ENCODE measurements around the gene CFAP157.

The CFAP157 gene

DNA sequence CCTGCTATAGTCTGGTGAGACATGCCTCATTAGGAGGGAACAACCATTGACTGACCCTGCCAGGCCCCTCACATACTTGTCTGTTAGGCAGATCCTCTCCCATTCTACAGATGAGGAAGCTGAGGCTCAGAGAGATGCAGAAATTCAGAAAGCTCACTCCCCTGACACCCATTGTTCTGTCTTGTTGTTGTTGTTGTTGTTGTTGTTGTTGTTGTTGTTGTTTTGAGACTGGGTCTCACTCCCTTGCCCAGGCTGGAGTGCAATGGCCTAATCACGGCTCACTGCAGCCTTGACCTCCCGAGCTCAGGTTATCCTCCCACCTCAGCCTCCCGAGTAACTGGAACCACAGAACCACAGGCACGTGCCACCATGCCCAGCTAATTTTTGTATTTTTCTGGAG is 13.1 kb upstream of the CFAP157 start:
- no peak for DNase-seq

DNA sequence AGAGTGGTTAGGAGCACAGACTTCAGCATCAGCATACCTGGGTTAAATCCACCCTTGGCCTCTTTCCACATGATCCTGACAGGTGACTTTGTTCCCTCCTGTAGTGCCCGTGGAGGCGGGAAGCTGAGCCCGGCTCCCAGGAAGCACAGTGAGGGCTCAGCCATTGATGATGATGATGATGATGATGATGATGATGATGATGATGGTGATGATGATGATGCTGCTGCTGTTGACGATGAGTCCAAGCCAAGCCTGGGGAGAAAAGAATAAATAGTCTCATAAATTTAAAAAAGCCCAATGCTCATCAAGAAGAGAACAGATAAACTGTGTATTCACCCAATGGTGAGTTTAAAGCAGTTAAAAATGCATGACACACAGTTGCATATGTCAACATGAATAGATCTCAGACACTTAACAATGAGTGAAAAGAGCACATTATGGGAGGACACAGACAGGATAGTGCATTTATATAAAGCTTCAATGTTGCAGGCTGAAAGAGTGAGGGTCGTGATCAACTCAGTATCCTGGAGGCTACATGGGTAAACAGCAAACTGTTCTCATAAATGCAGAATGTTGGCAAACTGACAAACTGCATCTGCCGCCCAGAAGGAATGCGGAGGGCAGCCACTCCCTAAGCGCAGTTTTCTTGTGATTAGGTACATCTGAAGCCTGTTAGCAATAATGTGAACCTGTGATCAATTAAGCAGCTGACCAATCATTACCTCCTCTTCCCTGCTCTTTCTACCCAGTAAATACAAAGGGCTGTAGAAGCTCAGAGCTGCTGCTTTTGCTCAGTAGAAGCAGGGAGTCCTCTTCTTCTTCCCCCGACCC is 11.7 kb upstream of the CFAP157 start:
- no peak for DNase-seq

DNA sequence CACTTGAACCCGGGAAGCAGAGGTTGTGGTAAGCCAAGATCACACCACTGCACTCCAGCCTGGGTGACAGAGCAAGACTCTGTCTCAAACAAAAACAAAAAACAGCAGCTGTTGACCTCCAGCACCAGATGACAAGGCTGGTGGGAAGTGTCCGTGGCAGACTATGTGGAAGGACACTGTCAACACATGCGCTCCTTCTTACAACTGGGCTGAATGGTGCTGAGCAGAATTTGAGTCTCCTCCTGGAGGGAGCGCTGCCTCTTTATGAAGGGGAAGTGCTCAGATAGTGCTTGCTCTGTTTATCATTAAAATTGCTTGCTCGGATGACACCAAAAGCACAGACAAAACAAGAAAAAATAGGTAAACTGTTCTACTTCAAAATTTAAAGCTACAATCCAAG is 9.2 kb upstream of the CFAP157 start:
- DNase-seq, result no peak

DNA sequence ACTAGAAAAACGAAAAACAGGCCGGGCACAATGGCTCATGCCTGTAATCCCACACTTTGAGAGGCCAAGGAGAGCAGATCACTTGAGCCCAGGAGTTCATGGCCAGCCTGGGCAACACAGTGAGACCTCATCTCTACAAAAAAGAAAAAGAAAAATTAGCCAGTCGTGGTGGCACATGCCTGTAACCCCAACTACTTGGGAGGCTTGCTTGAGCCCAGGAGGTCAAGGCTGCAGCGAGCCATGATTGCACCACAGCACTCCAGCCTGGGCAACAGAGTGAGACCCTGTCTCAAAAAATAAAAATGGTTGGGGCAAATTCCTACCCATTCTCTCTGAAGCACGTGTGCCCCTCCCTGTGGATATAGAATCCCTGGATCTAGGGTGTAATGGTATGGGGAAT is 8.4 kb upstream of the CFAP157 start:
- DNase-seq, result no peak

DNA sequence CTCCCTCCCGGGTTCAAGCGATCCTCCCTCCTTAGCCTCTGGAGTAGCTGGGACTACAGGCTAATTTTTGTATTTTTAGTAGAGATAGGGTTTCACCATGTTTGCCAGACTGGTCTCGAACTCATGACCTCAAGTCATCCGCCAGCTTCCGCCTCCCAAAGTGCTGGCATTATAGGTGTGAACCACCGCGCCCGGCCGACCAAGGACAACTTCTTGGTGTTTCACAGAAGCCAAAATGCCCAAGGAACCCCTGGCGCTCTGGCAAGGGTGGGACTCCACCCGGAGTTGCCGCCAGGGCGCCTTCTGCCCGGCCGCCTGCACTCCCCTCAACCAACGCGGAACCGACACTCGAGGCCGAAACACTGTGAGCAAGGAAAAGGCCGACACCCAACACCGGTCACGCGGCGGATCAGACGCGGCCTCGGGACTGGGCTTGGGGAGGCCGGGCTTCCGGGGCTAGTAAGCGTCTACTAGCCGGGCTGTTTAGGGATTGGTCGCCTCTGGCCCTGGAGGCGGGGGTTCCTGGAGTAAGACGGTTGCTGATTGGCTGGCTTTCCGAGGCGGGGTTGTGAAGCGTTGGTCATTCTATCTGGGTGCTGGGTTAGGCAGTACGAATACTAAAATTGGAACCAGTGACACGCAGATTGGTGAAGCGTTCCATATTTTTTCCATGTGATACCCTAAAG is 7.7 kb upstream of the CFAP157 start:
- peak; percentile 97 to 98 for DNase-seq

DNA sequence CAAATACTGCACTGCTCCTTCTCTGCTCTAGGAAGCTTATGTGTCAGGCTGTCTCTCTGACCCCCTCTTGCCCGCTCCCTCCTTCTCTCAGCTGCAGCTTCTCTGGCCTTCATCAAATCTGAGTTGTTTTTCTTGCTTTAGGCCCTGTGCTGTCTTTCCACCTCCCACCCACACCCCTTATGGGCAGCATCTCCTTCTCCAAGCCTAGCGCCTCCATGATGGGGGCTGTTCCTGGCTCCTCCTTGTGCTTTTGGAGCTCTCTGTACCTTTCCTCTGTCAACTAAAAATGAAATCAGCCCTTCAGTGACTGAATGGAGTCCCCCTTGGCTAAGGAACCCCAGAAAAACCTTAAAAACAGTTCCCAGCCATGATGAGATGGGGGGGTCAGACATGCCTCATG is 6.6 kb upstream of the CFAP157 start:
- DNase-seq, result no peak

DNA sequence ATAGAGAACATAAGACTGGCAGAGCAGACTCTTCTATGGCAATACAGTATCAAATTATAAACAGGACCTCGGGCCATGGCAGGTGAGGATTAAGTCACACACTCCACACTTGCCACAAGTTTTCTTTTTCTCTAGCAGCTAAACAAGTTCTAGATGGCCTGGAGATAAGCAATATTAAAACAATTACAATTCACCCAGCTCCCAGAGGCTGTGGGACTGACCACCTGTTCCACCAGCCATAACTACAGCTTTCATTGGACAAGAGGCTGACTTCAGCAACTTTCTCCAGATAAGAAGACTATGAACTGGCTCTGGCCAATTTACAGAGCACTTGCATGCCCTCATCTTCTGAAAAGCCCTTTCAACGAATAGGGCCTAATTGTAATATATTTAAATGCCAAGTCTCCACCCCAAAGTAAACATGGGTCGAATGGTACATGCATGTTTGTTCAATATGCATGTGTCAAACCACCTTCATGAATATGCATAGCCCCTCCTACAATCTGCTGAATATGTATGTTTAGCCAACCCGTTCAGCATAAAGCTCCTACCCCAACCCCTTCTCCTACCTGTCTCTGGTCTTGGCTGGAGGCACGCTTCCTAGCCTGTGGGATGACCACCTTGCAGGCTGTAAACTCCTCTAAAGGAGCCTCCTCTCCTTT is 6.1 kb upstream of the CFAP157 start:
- no peak for DNase-seq

DNA sequence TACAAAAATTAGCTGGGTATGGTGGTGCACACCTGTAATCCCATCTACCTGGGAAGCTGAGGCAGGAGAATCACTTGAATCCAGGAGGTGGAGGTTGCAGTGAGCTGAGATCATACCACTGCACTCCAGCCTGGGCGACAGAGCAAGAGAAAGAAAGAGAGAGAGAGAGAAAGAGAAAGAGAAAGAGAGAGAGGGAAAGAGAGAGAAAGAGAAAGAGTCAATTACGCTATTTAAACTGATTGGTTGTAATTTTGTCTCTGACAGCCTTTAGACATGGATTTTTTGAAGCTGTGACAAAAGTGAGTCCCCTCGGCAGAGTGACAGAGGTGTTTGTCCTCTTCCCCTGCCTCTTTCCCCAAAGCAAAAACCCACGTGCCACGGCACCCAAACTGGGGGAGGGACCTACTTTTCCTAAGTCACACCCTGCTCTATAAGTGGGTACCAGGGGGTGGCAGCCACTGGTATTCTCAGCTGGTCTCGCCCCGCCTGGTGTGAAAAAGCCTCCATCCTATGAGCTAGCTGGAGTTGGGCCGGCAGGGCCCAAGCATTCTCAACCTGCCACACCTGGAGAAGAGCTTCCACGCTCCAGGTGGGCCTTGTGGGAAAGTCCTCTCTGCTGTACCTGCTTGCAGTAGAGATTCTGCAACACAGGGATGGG is 3.4 kb upstream of the CFAP157 start:
- no peak for DNase-seq

DNA sequence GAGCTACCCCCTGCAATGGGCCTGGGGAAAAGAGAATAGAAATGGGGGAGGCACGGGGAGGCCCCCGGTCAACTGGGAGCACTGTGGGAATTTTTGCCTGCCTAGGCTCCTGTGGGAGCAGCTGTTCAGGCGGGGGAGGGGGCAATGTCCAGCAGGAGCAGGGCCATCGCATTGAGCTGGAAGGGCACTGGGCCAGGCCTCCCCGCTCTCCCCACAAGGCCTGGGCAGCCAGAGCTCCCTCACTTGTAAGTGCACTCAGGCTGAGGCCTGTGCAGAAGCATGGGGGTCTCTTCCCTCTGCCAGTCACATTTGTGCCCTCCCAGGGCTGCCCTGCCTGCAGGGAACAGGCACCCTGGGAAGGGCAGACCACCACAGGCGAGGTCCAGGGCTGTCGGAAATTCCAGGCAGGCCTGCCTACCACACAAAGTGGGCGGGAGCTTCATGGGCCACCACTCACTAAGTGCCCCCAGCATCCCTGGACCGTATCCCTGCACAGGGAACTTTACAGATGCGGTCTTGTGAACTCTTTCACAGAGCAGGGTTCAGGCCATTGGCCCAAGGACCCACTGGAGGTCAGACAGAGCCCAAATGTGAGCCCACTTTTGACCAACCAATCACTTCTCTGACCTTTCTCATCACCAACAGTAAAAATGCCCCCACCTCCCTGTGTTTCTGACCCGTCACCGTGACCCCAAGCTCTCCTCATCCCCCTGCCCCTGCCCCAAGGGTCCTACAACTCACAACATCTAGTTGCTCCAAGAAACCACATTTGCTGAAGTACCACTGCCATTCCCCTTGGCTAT is 1.0 kb upstream of the CFAP157 start:
- DNase-seq, result no peak

DNA sequence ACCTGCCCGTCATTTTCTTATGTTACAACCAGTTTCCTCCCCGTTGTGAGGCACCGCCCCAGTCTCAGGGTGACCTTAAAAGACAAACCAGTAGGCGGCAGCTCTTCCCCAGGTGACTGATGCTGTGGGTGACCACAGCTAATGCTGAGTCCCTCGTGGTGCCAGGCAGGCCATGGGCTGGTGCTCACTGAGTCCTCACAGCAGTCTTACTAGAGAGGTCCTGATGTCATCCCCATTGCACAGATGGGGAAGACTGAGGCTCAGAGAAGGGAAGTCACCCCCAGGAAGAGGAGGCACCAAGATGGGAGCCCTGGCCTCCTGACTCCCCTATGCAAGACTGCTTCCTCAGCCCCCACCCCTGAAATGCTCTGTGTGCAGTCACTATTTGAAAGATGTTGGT is 978 bp downstream of the CFAP157 start:
- peak; percentile 35 to 54 for DNase-seq

DNA sequence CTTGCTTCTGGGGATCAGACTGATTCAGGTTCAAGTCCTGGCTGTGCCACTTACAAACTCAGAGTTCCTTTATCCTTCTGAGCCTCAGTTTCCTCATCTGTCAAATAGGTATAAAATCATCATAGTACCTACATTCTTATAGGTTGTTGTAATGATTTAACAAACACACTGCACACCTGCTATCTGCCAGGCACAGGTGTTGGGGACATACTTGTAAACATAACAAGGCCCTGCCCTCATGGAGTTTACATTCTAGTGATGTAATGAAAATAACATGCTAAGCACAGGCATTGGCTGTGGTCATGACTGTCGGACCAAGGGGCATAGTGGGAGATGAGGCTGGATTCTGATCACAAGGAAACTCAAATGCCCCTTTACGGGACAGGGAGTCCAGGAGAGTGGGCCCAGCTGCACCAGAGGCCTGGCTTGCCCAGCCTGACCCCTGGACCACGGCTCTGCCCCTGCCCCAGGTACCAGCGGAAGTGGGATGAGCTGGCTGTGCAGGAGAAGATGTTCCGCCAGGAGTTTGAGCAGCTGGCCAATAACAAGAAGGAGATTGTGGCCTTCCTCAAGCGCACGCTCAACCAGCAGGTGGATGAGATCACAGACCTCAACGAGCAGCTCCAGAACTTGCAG is 2.3 kb downstream of the CFAP157 start:
- no peak for DNase-seq

DNA sequence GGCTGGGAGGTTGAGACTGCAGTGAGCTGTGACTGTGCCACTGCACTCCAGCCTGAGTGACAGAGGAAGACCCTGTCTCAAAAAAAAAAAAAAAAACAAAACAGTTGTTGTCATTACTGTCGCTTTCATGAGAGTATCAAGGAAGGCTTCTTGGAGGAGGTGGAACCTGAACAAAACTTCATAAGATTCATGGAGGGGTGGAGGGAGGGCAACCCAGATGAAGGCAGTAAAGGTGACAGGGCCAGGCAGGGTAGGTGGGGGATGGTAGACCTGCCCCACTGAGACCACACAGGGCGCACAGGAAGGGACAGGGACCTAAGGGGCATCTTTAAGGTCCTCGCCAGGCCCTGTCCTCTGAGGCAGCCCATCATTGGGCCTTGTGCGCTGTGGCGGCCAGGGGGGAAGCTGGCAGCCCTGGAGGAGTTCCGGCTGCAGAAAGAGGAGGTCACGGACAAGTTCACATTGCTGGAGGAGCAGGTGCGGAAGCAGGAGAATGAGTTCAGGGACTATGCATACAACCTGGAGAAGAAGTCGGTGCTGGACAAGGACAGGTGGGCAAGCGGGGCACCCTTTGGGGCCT is 3.5 kb downstream of the CFAP157 start:
- no peak for DNase-seq

DNA sequence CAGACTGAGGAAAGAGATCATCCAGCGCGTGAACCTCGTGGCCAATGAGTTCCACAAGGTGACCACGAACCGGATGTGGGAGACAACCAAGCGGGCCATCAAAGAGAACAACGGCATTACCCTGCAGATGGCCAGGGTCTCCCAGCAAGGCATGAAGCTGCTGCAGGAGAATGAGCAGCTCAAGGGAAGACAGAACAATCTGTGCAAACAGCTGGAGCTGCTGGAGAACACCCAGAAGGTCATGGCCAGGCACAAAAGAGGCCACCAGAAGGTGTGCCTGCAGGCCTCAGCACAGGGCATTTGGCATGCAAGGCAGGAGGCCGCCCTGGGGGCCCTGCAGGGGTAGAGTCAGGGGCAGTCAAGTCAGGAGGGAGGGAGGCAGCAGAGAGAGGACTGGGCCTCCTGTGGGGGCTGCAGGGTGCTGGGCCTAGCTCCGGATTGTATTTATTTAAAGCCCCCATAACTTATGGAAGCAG is 4.5 kb downstream of the CFAP157 start:
- no peak for DNase-seq

DNA sequence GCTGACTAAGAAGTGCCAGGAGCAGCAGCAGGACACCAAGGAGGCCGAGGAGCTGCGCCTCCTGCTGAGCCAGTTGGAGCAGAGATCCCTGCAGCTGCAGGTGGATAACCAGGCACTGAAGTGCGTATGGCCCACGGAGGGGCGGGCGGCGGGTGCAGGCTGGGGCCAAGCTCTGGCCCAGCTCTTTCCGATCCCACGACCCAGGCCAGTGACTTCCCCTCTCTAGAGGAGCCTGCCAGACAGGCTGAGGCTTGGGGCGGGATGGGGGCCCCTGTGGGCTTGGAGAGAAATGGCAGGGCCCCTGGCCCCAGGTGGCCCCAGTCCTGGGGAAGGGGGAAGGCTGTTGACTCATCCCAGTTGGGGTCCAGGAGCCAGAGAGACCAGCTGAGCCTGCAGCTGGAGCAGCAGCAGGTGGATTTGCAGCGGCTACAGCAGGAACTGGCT is 5.1 kb downstream of the CFAP157 start:
- DNase-seq, result no peak

DNA sequence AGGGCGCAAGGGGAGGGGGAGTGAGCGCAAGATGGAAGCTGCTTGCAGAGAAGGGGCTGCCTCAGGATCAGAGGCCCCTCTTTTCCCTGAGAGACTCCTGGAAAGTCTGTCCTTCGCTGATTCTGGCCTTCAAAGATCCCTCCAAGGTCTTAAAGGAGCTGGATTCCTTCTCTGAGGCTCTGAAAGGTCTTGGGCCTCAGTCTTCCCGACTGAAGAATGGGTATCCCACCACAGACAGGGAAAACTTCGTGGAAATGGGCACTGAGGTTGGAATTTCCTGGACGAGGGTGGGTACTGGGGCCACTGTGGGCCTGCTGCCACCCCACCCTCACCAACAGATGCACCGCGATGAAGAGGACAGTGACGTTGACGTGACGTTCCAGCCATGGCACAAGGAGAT is 5.6 kb downstream of the CFAP157 start:
- DNase-seq, result no peak

DNA sequence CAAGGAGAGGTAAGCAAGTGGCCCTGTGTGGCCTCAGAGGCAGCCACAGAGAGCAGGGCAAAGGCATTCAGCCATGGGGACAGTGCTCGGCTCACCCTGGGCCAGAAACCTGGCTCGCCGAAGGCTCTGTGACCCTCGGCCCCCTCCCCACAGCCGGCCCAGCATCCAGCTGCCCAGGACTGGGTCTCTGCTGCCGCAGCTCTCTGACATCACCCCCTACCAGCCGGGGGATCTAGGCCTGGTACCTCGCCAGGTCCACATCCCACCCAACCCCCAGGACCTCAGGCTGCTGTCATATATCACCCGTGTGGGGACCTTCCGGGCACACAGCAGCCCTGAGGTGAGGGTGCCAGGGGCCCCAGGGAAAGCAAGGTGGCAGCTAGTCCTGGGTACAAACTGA is 6.1 kb downstream of the CFAP157 start:
- no peak for DNase-seq

DNA sequence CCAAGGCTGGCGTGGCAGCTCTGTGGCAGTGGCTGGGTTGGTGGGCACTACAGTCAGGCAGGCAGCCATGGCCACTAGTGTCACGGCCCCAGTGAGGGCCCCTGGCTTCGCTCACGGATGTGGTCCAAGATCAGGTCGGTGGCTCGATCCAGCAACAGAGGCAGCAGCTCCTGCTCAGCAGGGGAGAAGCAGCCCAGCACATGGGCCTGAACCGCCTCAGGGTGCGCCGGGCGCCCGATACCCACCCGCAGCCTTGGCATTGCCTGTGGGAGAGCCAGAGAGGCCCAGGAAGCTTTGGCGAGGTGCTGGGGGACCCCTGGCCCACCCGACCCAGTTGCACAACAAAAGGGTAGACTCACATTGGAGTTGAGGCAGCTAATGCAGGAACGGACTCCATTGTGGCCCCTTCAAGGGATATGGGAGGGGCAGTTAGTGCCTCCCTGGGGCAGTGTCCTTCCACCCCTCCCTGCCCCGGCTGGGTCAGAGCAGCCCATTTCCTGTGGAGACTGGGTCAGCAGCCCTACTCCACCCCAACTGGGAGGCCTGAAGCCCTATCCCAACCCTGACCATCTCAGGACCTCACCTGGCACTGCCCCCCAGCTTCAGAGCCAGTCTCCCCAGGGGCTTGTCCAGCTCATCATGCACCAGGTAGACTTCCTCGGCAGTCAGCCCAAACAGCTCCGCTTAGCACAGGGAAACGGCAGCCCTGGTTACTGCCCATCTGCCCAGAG is 7.4 kb downstream of the CFAP157 start:
- DNase-seq, result no peak

DNA sequence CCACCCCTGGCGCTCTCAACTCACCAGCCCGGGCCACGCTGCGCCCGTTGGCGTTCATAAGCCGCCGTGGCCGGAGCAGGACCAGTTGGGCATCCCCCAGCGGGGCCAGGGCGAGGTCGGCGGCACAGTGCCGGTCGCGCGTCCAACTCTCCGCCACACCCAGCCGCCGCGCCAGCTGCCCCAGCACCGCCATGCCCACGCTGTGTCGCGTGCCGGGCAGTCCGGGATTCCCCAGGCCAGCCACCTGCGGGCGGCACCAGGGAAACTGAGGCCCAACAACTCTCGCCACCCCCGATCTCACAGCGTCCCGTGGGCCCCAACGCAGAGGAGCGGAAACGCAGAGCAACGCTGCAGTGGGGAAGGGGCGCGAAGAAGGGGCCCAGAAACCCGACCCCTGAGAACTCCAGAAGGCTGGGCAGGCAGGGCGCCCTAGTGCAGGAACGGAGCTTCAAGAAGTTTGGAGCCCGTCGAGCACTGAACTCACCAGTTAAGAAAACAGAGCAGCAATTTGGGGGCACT is 8.2 kb downstream of the CFAP157 start:
- DNase-seq, result no peak

DNA sequence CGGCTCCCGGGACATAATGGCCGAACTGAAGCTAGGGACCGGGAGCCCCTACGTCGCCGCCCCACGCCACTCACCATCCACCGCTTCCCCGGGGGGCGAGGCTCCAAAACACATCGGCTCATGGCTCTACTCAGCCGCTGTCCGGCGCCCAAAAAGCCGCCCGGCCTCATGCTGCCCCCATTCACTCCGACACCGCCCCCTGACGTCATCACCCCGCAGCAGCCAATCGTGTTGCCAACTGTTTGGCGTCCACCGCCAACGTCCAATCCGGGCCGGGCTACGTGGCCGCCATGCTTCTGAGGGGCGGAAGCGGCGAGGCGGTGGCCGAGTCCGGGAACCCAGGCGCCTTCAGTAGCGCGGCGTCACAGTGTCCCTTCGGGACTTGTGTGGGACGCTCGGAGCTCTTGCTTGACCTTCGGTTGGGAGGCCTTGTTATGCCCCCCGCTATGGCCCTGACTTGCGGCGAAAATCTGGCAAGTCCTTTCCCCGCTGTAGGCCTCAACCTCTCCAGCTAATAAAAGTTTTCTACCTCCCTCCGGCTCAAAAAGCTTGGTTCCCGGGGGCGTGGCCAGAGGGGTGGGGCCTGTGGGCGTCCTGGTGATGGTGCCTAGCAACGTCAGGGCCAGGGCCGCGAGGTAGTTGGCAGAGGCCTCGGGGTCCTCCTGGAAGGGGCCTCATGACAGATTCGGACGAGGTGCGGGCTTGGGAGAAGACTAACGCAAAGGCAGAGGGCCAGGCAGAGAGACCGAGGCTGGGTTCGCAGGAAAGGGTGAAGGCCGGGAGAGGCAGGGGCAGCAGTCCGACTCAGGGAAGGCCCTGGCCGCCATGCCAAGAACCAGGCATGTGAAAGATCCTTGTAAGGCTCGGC is 8.9 kb downstream of the CFAP157 start, which contains the start of the genes PTRH1 and TTC16:
PTRH1 (minus strand) TSS at position 194 of the 868 bp plus-strand sequence; CDS start at position 170, 24 bp downstream.
TTC16 (plus strand) TSS at position 610 of the 868 bp plus-strand sequence; CDS start at position 677, 67 bp downstream.
- peak; percentile 91 to 96 for DNase-seq

All from SHP77 (cell line).